CD14-positive monocyte (primary cell): Measurements from ENCODE around the gene MCRIP2. TPM values are rescaled to one million over a fixed set of nuclear protein-coding genes. Genes with fewer than 3 reads are reported as not detected.

Source experiments
- DNase-seq, 3 donors: peaks; one replicate each; pipeline ENCODE4 v3.0.0-alpha.2; 2011 to 2022
- H2AFZ ChIP-seq: 2 replicates; pipeline ENCODE4 v1.6.0; 2012; ENCODE audit warnings: mild to moderate bottlenecking, low read depth, low read length, inconsistent platforms; ENCODE audit not compliant: insufficient read depth, poor library complexity, severe bottlenecking
- H3K27ac ChIP-seq, 2 donors: 1 replicate in 1 of 2; 2 replicates in 1 of 2; pipeline ENCODE4 v1.5.1; 2012 to 2013; ENCODE audit warnings: low read length in 2 of 2, control low read depth in 1 of 2, inconsistent platforms in 1 of 2, low read depth in 1 of 2, mild to moderate bottlenecking in 1 of 2
- H3K27me3 ChIP-seq, 2 donors: one replicate each; pipeline versions ENCODE4 v1.6.0 to v1.6.1; 2011 to 2013; ENCODE audit warnings: low read length in 2 of 2; ENCODE audit not compliant: control insufficient read depth in 2 of 2, insufficient read depth in 2 of 2
- H3K36me3 ChIP-seq, 2 donors: replicated peaks in 1 of 2; 1 replicate in 1 of 2; 2 replicates in 1 of 2; pipeline versions ENCODE4 v1.5.1 to v1.6.1; 2012 to 2013; ENCODE audit warnings: low read length in 2 of 2, control low read depth in 1 of 2, inconsistent platforms in 1 of 2, mild to moderate bottlenecking in 1 of 2; ENCODE audit not compliant: insufficient read depth in 2 of 2, control insufficient read depth in 1 of 2
- H3K4me1 ChIP-seq, 2 donors: 1 replicate in 1 of 2; 2 replicates in 1 of 2; pipeline versions ENCODE4 v1.5.1 to v1.6.1; 2012 to 2013; ENCODE audit warnings: low read length in 2 of 2, control low read depth in 1 of 2, inconsistent platforms in 1 of 2, mild to moderate bottlenecking in 1 of 2, moderate library complexity in 1 of 2; ENCODE audit not compliant: insufficient read depth in 2 of 2, control insufficient read depth in 1 of 2
- H3K4me2 ChIP-seq: replicated peaks from 2 replicates; pipeline ENCODE3; 2012; ENCODE audit warnings: low read length, moderate library complexity, mild to moderate bottlenecking; ENCODE audit not compliant: poor library complexity, severe bottlenecking; ENCODE audit errors: extremely low read depth
- H3K4me3 ChIP-seq, 3 experiments: fragments of 200-600 bp in 1 of 3; sonication (generic) in 1 of 3; replicated peaks in 1 of 3; 1 replicate in 2 of 3; 2 replicates in 1 of 3; pipeline ENCODE4 v1.5.1; 2011 to 2013; ENCODE audit warnings: low read length in 3 of 3, mild to moderate bottlenecking in 3 of 3, control low read depth in 2 of 3, low read depth in 2 of 3, inconsistent platforms in 1 of 3, moderate library complexity in 1 of 3
- H3K79me2 ChIP-seq: 2 replicates; pipeline ENCODE4 v1.6.0; 2012; ENCODE audit warnings: mild to moderate bottlenecking, control low read depth, inconsistent platforms, low read length, moderate library complexity; ENCODE audit not compliant: insufficient read depth
- H3K9ac ChIP-seq: 2 replicates; pipeline ENCODE4 v1.6.0; 2017; ENCODE audit warnings: low read length, mild to moderate bottlenecking; ENCODE audit not compliant: insufficient read depth, poor library complexity, severe bottlenecking
- H3K9me3 ChIP-seq, 2 donors: replicated peaks in 1 of 2; 1 replicate in 1 of 2; 2 replicates in 1 of 2; pipeline versions ENCODE4 v1.5.1 to v1.6.1; 2012 to 2013; ENCODE audit warnings: low read length in 2 of 2, control low read depth in 1 of 2; ENCODE audit not compliant: control insufficient read depth in 1 of 2, insufficient read depth in 1 of 2
- H4K20me1 ChIP-seq: 2 replicates; pipeline ENCODE4 v1.6.0; 2012; ENCODE audit warnings: mild to moderate bottlenecking, low read length, control low read depth, moderate library complexity; ENCODE audit not compliant: insufficient read depth
- H3K27ac Mint-ChIP-seq, 7 donors: one replicate each; pipeline ENCODE4 v1.8.0; 2020; ENCODE audit warnings: mild to moderate bottlenecking in 7 of 7, mixed read lengths in 7 of 7, moderate library complexity in 6 of 7, inconsistent platforms in 2 of 7
- H3K27me3 Mint-ChIP-seq, 3 donors: one replicate each; pipeline ENCODE4 v1.8.0; 2021 to 2022; ENCODE audit warnings: low read depth in 3 of 3, mild to moderate bottlenecking in 3 of 3, mixed read lengths in 3 of 3, moderate library complexity in 3 of 3, inconsistent platforms in 1 of 3
- H3K36me3 Mint-ChIP-seq, 2 donors: one replicate each; pipeline ENCODE4 v1.8.0; 2020; ENCODE audit warnings: mixed read lengths in 2 of 2, inconsistent platforms in 1 of 2, mild to moderate bottlenecking in 1 of 2
- H3K4me1 Mint-ChIP-seq: one replicate; pipeline ENCODE4 v1.8.0; 2020; ENCODE audit warnings: mild to moderate bottlenecking, mixed read lengths
- H3K4me3 Mint-ChIP-seq, 2 donors: one replicate each; pipeline ENCODE4 v1.8.0; 2020; ENCODE audit warnings: mild to moderate bottlenecking in 2 of 2, mixed read lengths in 2 of 2, moderate library complexity in 1 of 2
- H3K9me3 Mint-ChIP-seq, 7 donors: one replicate each; pipeline ENCODE4 v1.8.0; 2020 to 2022; ENCODE audit warnings: mixed read lengths in 7 of 7, mild to moderate bottlenecking in 6 of 7, moderate library complexity in 6 of 7, inconsistent platforms in 2 of 7
- CTCF ChIP-seq: fragments of 200-600 bp; IDR thresholded peaks from one replicate; pipeline ENCODE4 v1.8.0; 2022; ENCODE audit warnings: antibody characterized with exemption, mild to moderate bottlenecking
- WGBS: methylation state at CpG from one replicate; pipeline ENCODE4 v1.1.5; 2013; ENCODE audit warnings: missing lambda C conversion rate; ENCODE audit not compliant: insufficient coverage; 5-methylcytosine and 5-hydroxymethylcytosine counted together
- intact Hi-C, 2 donors: fragments of 100-400 bp; cut with micrococcal nuclease; formaldehyde crosslinking; loops; one replicate each; pipeline versions ENCODE4 v1.15.0 to v1.15.1; 2023
- polyA plus RNA-seq, 3 donors: library from polyadenylated mRNA; depleted of rRNA in 1 of 3; unstranded in 2 of 3; stranded (reverse) in 1 of 3; fragments of 300-500 nt in 2 of 3; fragments of >200 nt in 1 of 3; fragmentation: Illumina TruSeq in 2 of 3; gene quantifications; 1 replicate in 2 of 3; 2 replicates in 1 of 3; pipeline ENCODE4 v1.2.3, GENCODE V29; 2012 to 2021

The MCRIP2 gene
- polyA plus RNA-seq, 3 donors, result 23.7 to 65.6 (median 42.1) TPM

- H2AFZ ChIP-seq, result peak overlapping the region; percentile 46
- DNase-seq, result peak; percentile 87 to 97 (median 91)
Measured at GRCh38 chr16:642189-643049, 791 bp downstream of the MCRIP2 start.

GRCh38 chr16:643050-643368 is 1.4 kb downstream of the MCRIP2 start:
- Histone ChIP-seq H3K9ac (peak overlapping the region; percentile 81), H3K4me1 (peaks cover 32 to 50% of the 10 kb centered on the region in 2 donors), H3K36me3 (no peaks in the 10 kb centered on the region), H3K27ac (peak overlapping the region; percentile 84 to 86), H3K4me3 (peak overlapping the region; percentile 45 to 78 (median 47)), H3K9me3 (no peaks in the 10 kb centered on the region), H3K27me3 (no peaks in the 10 kb centered on the region), H3K4me2 (peak overlapping the region; percentile 77), H3K79me2 (peaks cover 31% of the 10 kb centered on the region), H2AFZ (peak overlapping the region; percentile 46), H4K20me1 (peaks cover 46% of the 10 kb centered on the region)
- DNase-seq, result no peak
- no peaks in the 10 kb centered on the region for H3K27me3 Mint-ChIP-seq
- peaks cover 0 to 2% (median 0%) of the 10 kb centered on the region in 7 donors for H3K9me3 Mint-ChIP-seq
- H3K36me3 Mint-ChIP-seq, result peaks cover 5 to 15% of the 10 kb centered on the region in 2 donors
- H3K4me3 Mint-ChIP-seq, result peak overlapping the region; percentile 73 to 87
- intact Hi-C loops, result no loop called here
- TF ChIP-seq CTCF, result no peak
- H3K27ac Mint-ChIP-seq, result peak overlapping the region in 6 of 7 donors; percentile 77 to 93 (median 90)
- 90% methylated on average over 7 of the region's 13 CpGs for WGBS
- H3K4me1 Mint-ChIP-seq, result peaks cover 37% of the 10 kb centered on the region

More at GRCh38 chr16:642189-643049, 791 bp downstream of the MCRIP2 start:
- Mint-ChIP-seq H3K4me1 (peaks cover 38% of the 10 kb centered on the region), H3K9me3 (peaks cover 0 to 2% (median 0%) of the 10 kb centered on the region in 7 donors), H3K36me3 (peaks cover 5 to 15% of the 10 kb centered on the region in 2 donors), H3K27ac (peak overlapping the region; percentile 77 to 93 (median 90)), H3K4me3 (peak overlapping the region; percentile 73 to 87), H3K27me3 (no peaks in the 10 kb centered on the region)
- H3K36me3 ChIP-seq, result no peaks in the 10 kb centered on the region
- H3K4me3 ChIP-seq, result peak overlapping the region; percentile 45 to 78 (median 47)
- H3K27me3 ChIP-seq, result no peaks in the 10 kb centered on the region
- no peaks in the 10 kb centered on the region for H3K9me3 ChIP-seq
- peaks cover 40% of the 10 kb centered on the region for H4K20me1 ChIP-seq
- peak overlapping the region; percentile 84 to 86 for H3K27ac ChIP-seq
- intact Hi-C loops, result no loop called here
- 3% methylated on average over 51 of the region's 72 CpGs for WGBS
- H3K4me1 ChIP-seq, result peaks cover 33 to 50% of the 10 kb centered on the region in 2 donors
- no peak for TF ChIP-seq CTCF
- peak overlapping the region; percentile 81 for H3K9ac ChIP-seq
- peak overlapping the region; percentile 77 for H3K4me2 ChIP-seq
- H3K79me2 ChIP-seq, result peaks cover 31% of the 10 kb centered on the region
